IMR-90 (cell line): ENCODE data around the gene LRG1.

Source experiments
- BHLHE40 ChIP-seq: fragments of 150-350 bp; IDR thresholded peaks from 2 replicates; pipeline ENCODE4 v1.6.1; 2016; ENCODE audit warnings: mild to moderate bottlenecking, low read depth, low read length
- CEBPB ChIP-seq: IDR thresholded peaks from 2 replicates; pipeline ENCODE4 v1.6.1; 2012; ENCODE audit warnings: low read depth, low read length, improper control_type of control experiment
- CTCF ChIP-seq: conservative IDR thresholded peaks from 2 replicates; pipeline ENCODE4 v1.5.1; 2012; ENCODE audit warnings: mild to moderate bottlenecking, low read depth, low read length, improper control_type of control experiment
- MAFK ChIP-seq: IDR thresholded peaks from 2 replicates; pipeline ENCODE4 v1.6.1; 2012; ENCODE audit warnings: low read depth, low read length, improper control_type of control experiment
- MAZ ChIP-seq: IDR thresholded peaks from 2 replicates; pipeline ENCODE4 v1.6.1; 2012; ENCODE audit warnings: low read depth, mild to moderate bottlenecking, low read length, improper control_type of control experiment, moderate library complexity, borderline replicate concordance
- POLR2A ChIP-seq: IDR thresholded peaks from 2 replicates; pipeline ENCODE4 v1.6.1; 2012; ENCODE audit warnings: mild to moderate bottlenecking, low read depth, low read length
- RAD21 ChIP-seq: IDR thresholded peaks from 2 replicates; pipeline ENCODE4 v1.6.1; 2012; ENCODE audit warnings: low read length, improper control_type of control experiment
- SMC3 ChIP-seq: fragments of 150-350 bp; IDR thresholded peaks from 2 replicates; pipeline ENCODE4 v1.6.1; 2016; ENCODE audit warnings: low read depth, mild to moderate bottlenecking, antibody characterized with exemption, low read length, moderate library complexity

DNA sequence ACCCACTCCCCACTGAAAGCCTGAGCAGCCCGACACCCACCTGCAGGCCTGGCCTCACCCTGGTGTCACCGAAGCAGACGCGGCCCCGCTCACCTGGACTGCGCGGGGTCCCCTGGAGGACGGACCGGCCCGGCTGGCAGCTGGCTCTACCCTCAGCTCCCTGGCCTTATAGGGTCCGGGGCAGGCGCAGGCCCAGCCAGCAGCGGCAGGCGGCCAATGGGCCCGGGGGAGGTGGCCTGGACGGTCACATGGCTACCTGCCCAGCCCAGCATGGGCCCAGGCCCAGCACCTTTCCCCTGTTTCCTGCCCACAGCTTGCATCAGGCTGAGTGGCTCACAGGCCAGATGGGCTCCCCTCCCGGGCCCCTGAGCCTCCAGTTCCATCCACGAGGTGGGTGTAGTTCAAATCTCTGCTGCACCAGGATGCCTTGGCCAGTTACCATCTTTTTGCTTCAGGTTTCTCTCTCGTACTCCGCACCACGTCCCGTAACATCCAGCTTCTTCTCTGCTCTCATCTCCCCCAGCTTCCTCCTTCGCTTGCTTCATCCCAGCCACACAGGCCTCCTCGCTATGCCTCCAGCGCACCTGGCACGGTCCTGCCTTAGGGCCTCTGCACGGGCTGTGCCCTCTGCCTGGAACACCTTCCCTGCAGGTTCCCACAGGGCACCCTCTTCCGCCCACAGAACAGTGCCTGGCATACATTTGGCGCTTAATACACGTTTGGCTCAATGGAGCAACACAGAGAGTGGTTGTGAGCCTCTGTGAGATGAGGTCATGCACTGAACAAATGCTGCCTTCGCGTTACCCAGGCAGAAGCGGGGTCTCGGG lies 21.3 kb downstream of the LRG1 start, which contains the start of gene PLIN4:
- TF ChIP-seq CTCF: no peak
- TF ChIP-seq POLR2A: no peak
- no peak for TF ChIP-seq BHLHE40
- no peak for TF ChIP-seq SMC3
- TF ChIP-seq MAZ: no peak
- no peak for TF ChIP-seq MAFK
- TF ChIP-seq RAD21: no peak
- no peak for TF ChIP-seq CEBPB
